Astrocyte (in vitro differentiated cells and primary cell): Measurements from ENCODE around the gene LRPAP1. TPM values are rescaled to one million over a fixed set of nuclear protein-coding genes. Genes with fewer than 3 reads are reported as not detected.

ENCODE experiments used
- DNase-seq: peaks from one replicate; pipeline ENCODE4 v3.0.0-alpha.2; 2010; ENCODE audit warnings: low read depth
- FAIRE-seq: peaks from 2 replicates; lab custom pipeline; 2011; peaks lifted over from hg19 to GRCh38; lab: Jason Lieb, UNC
- H2AFZ ChIP-seq: 2 replicates; pipeline ENCODE4 v1.6.0; 2012; ENCODE audit warnings: low read depth, low read length, inconsistent platforms
- H3K27ac ChIP-seq: 2 replicates; pipeline ENCODE4 v1.5.1; 2011; ENCODE audit warnings: low read depth, low read length, inconsistent platforms
- H3K27me3 ChIP-seq: 2 replicates; pipeline ENCODE4 v1.6.0; 2011; ENCODE audit warnings: low read length, inconsistent platforms; ENCODE audit not compliant: insufficient read depth
- H3K36me3 ChIP-seq: 2 replicates; pipeline ENCODE4 v1.5.1; 2011; ENCODE audit warnings: low read length, inconsistent platforms; ENCODE audit not compliant: insufficient read depth
- H3K4me1 ChIP-seq: 2 replicates; pipeline ENCODE4 v1.5.1; 2011; ENCODE audit warnings: low read length, inconsistent platforms; ENCODE audit not compliant: insufficient read depth
- H3K4me2 ChIP-seq: 2 replicates; pipeline ENCODE4 v1.6.0; 2012; ENCODE audit warnings: low read length, inconsistent platforms
- H3K4me3 ChIP-seq: 2 replicates; pipeline ENCODE4 v1.5.1; 2011; ENCODE audit warnings: low read depth, mild to moderate bottlenecking, low read length, inconsistent platforms; ENCODE audit not compliant: insufficient read depth
- H3K79me2 ChIP-seq: 2 replicates; pipeline ENCODE4 v1.6.0; 2012; ENCODE audit warnings: mild to moderate bottlenecking, low read length, inconsistent platforms; ENCODE audit not compliant: insufficient read depth
- H3K9ac ChIP-seq: 2 replicates; pipeline ENCODE4 v1.6.0; 2012; ENCODE audit warnings: mild to moderate bottlenecking, low read length, inconsistent platforms
- H3K9me3 ChIP-seq: 2 replicates; pipeline ENCODE4 v1.5.1; 2012; ENCODE audit warnings: low read depth, mild to moderate bottlenecking, low read length, inconsistent platforms; ENCODE audit not compliant: insufficient read depth
- H4K20me1 ChIP-seq: 2 replicates; pipeline ENCODE4 v1.6.0; 2012; ENCODE audit warnings: low read length, inconsistent platforms; ENCODE audit not compliant: insufficient read depth
- H3K27ac Mint-ChIP-seq: one replicate; pipeline ENCODE4 v1.8.0; 2021; ENCODE audit warnings: mild to moderate bottlenecking, mixed read lengths; ENCODE audit not compliant: unreplicated experiment
- H3K27me3 Mint-ChIP-seq: one replicate; pipeline ENCODE4 v1.8.0; 2021; ENCODE audit warnings: low read depth, mixed read lengths; ENCODE audit not compliant: unreplicated experiment
- H3K36me3 Mint-ChIP-seq: one replicate; pipeline ENCODE4 v1.8.0; 2021; ENCODE audit warnings: low read depth, mixed read lengths; ENCODE audit not compliant: unreplicated experiment
- H3K4me1 Mint-ChIP-seq: one replicate; pipeline ENCODE4 v1.8.0; 2021; ENCODE audit warnings: low read depth, mixed read lengths; ENCODE audit not compliant: unreplicated experiment
- H3K4me3 Mint-ChIP-seq: one replicate; pipeline ENCODE4 v1.8.0; 2021; ENCODE audit warnings: mild to moderate bottlenecking, moderate library complexity, mixed read lengths; ENCODE audit not compliant: unreplicated experiment
- H3K9me3 Mint-ChIP-seq: one replicate; pipeline ENCODE4 v1.8.0; 2021; ENCODE audit warnings: mild to moderate bottlenecking, mixed read lengths; ENCODE audit not compliant: unreplicated experiment
- EZH2 ChIP-seq: IDR thresholded peaks from 2 replicates; pipeline ENCODE4 v1.6.1; 2012; ENCODE audit warnings: mild to moderate bottlenecking, low read length, inconsistent platforms; ENCODE audit not compliant: insufficient read depth
- total RNA-seq: library from RNA; stranded (reverse); gene quantifications from 2 replicates; pipeline ENCODE4 v1.2.1, GENCODE V29; 2021
- TF ChIP-seq, protein P1 (sequence below): IDR thresholded peaks from 2 replicates; pipeline ENCODE4 v1.5.1; 2011; ENCODE audit warnings: low read depth, mild to moderate bottlenecking, inconsistent platforms, low read length, moderate library complexity; ENCODE audit not compliant: insufficient read depth

Gene LRPAP1
- total RNA-seq, 1 donor from 2014 or later, result 191 TPM

DNA sequence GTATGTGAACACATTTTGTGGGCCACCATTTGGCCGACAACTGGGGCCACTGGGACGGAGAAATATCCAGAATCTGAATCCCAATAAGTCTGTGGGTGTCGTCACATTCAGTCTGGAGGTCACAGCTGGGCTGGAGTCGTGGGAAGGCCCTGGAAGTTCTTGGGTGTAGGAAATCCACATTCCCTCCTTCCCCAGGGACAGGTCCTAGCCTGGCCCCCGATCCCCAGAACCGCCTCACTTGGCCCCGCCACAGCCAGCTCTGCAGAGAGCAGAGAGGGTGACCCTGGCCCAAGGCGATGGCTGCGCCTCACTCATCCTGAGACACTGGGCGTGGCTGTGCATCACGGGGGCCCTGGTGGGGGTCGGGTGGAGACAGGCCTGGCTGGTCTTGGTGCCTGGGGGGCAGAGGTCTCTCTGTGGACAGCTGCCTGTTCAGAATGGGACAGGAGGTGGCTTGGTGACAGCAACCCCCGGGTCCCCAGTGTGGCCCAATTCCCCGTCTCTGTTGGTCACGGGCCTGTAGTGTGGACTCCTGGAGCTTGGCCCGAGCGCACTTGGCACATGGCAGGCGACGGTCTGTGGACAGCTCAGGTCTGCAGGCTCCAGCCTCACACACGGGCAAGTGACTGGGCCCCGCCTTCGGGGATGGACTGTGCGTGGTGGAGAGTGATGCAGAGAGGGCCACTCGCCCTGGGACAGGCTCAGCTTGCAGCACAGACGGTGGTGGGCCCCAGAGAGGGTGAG is 52.7 kb downstream of the LRPAP1 start:
- Histone ChIP-seq H3K27me3 (no peaks in the 10 kb centered on the region), H2AFZ (no peak overlapping the region), H3K9me3 (no peaks in the 10 kb centered on the region), H4K20me1 (no peaks in the 10 kb centered on the region), H3K36me3 (no peaks in the 10 kb centered on the region), H3K27ac (no peak overlapping the region), H3K4me3 (no peak overlapping the region), H3K4me1 (peaks cover 6% of the 10 kb centered on the region), H3K4me2 (no peak overlapping the region), H3K79me2 (no peaks in the 10 kb centered on the region), H3K9ac (no peak overlapping the region)
- FAIRE-seq (no peak), DNase-seq (no peak)
- H3K9me3 Mint-ChIP-seq, result no peaks in the 10 kb centered on the region
- peaks cover 43% of the 10 kb centered on the region for H3K27me3 Mint-ChIP-seq
- no peaks in the 10 kb centered on the region for H3K4me1 Mint-ChIP-seq
- H3K4me3 Mint-ChIP-seq, result no peak overlapping the region
- H3K27ac Mint-ChIP-seq, result no peak overlapping the region
- TF ChIP-seq, protein P1, sequence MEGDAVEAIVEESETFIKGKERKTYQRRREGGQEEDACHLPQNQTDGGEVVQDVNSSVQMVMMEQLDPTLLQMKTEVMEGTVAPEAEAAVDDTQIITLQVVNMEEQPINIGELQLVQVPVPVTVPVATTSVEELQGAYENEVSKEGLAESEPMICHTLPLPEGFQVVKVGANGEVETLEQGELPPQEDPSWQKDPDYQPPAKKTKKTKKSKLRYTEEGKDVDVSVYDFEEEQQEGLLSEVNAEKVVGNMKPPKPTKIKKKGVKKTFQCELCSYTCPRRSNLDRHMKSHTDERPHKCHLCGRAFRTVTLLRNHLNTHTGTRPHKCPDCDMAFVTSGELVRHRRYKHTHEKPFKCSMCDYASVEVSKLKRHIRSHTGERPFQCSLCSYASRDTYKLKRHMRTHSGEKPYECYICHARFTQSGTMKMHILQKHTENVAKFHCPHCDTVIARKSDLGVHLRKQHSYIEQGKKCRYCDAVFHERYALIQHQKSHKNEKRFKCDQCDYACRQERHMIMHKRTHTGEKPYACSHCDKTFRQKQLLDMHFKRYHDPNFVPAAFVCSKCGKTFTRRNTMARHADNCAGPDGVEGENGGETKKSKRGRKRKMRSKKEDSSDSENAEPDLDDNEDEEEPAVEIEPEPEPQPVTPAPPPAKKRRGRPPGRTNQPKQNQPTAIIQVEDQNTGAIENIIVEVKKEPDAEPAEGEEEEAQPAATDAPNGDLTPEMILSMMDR, result no peak
- TF ChIP-seq EZH2, result no peak
- no peaks in the 10 kb centered on the region for H3K36me3 Mint-ChIP-seq

DNA sequence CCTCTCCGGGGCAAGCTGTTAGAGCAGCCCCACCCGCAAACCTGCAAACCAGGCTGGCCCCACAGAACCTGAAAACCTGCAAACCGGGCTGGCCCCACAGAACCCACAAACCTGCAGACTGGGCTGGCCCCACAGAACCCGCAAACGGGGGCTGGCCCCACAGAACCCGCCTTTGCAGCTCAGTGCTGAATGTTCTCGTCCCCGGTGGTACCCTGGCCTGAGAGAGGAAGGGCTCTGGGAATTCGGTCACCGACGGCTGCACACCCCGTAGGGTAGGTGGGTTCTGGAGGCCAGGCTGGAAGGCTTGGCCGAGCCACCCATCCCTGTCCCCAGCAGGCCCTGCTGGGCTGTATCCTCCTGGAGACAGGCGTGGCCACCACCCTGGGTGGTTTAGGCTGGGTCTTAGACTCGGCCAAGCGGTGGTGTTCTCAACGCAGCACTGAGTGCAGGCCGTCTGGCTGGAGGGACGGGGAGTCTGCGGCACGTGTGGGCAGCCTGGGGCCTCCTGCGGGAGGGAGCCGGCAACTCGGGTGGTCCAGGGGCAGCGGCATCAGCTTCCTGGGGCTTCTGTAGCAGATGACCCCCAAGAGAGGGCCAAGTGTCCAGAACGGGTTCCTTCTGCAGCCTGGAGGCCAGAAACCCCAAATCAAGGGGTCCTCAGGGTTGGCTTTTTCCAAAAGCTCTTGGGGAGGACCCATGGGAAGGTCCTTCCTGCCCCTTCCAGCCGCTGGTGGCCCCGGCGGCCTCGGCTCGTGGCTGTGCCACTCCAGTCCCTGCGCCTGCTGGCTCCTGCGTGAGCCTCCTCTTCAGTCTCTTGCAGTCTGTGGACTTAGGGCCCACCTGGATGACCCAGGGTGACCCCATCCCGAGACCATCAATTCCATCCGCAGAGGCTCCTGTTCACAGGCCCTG is 53.5 kb downstream of the LRPAP1 start:
- H2AFZ ChIP-seq, result no peak overlapping the region
- H4K20me1 ChIP-seq, result no peaks in the 10 kb centered on the region
- no peaks in the 10 kb centered on the region for H3K4me1 ChIP-seq
- TF ChIP-seq EZH2, result no peak
- TF ChIP-seq, protein P1, result no peak
- H3K9ac ChIP-seq, result no peak overlapping the region
- Mint-ChIP-seq H3K4me3 (no peak overlapping the region), H3K4me1 (no peaks in the 10 kb centered on the region), H3K36me3 (no peaks in the 10 kb centered on the region), H3K27ac (no peak overlapping the region), H3K27me3 (peaks cover 44% of the 10 kb centered on the region), H3K9me3 (no peaks in the 10 kb centered on the region)
- no peaks in the 10 kb centered on the region for H3K79me2 ChIP-seq
- no peak overlapping the region for H3K4me2 ChIP-seq
- no peak for FAIRE-seq
- DNase-seq, result no peak
- no peak overlapping the region for H3K27ac ChIP-seq
- no peaks in the 10 kb centered on the region for H3K27me3 ChIP-seq
- no peaks in the 10 kb centered on the region for H3K36me3 ChIP-seq
- H3K4me3 ChIP-seq, result no peak overlapping the region
- H3K9me3 ChIP-seq, result no peaks in the 10 kb centered on the region
